HUES64 (cell line): ENCODE results near the gene MATCAP1. TPM values are rescaled to one million over a fixed set of nuclear protein-coding genes. Genes with fewer than 3 reads are reported as not detected.
A peak's percentile ranks its signal among the peaks of the same experiment; 100 is the strongest.

ENCODE experiments used
- H3K27ac ChIP-seq: 2 replicates; pipeline ENCODE4 v1.7.0; 2013; ENCODE audit warnings: low read depth, low read length, inconsistent platforms
- H3K27me3 ChIP-seq: 2 replicates; pipeline ENCODE4 v1.6.1; 2013; ENCODE audit warnings: mild to moderate bottlenecking, low read length; ENCODE audit not compliant: insufficient read depth
- H3K36me3 ChIP-seq: 2 replicates; pipeline ENCODE4 v1.6.1; 2013; ENCODE audit warnings: mild to moderate bottlenecking, low read length; ENCODE audit not compliant: insufficient read depth
- H3K4me1 ChIP-seq: 2 replicates; pipeline ENCODE4 v1.6.1; 2013; ENCODE audit warnings: mild to moderate bottlenecking, low read length, moderate library complexity; ENCODE audit not compliant: insufficient read depth
- H3K4me3 ChIP-seq: 2 replicates; pipeline ENCODE4 v1.5.1; 2013; ENCODE audit warnings: mild to moderate bottlenecking, low read length, moderate library complexity
- H3K9ac ChIP-seq: 2 replicates; pipeline ENCODE4 v1.6.1; 2013; ENCODE audit warnings: mild to moderate bottlenecking, low read depth, low read length
- H3K9me3 ChIP-seq: 2 replicates; pipeline ENCODE4 v1.6.1; 2013; ENCODE audit warnings: low read depth, low read length; ENCODE audit not compliant: insufficient read depth
- WGBS: fragments of 150-250, 120-280 bp; methylation state at CpG from one replicate; pipeline ENCODE4 v1.1.7; 2013; ENCODE audit warnings: missing lambda C conversion rate; 5-methylcytosine and 5-hydroxymethylcytosine counted together
- polyA plus RNA-seq, 2 experiments: library from polyadenylated mRNA; stranded (reverse); fragments of 50-300 nt; gene quantifications; one replicate each; pipeline ENCODE4 v1.2.3, GENCODE V29; 2013

MATCAP1 gene
- 20.2 TPM for polyA plus RNA-seq (2013, experiment 1 of 2)
- polyA plus RNA-seq (2013, experiment 2 of 2), result 19.4 TPM

- peaks cover 31% of the 10 kb centered on the region for H3K27me3 ChIP-seq
- H3K36me3 ChIP-seq, result no peaks in the 10 kb centered on the region
- H3K9me3 ChIP-seq, result no peaks in the 10 kb centered on the region
- peak within 1 kb of the TSS; percentile 91 for H3K4me3 ChIP-seq
- peak within 1 kb of the TSS; percentile 97 for H3K27ac ChIP-seq
- H3K9ac ChIP-seq, result peak within 1 kb of the TSS; percentile 96
- under 1% methylated on average over 77 of the region's 77 CpGs for WGBS
- H3K4me1 ChIP-seq, result peaks cover 4% of the 10 kb centered on the region; the same call in 1 of the 2 replicates
These were observed at the start of gene MATCAP1 for GRCh38 chr16:67183627-67184452. Gene MATCAP1, minus strand, starts transcription at chr16:67183963. Its CDS starts 3,353 bp downstream, at chr16:67180610.

GRCh38 chr16:67230809-67231660, 47.3 kb upstream of the MATCAP1 start:
- H3K9ac ChIP-seq, result no peak overlapping the region
- H3K27ac ChIP-seq, result no peak overlapping the region
- 0 out of 2 replicates have a peak, but pooled peaks cover 4% of the 10 kb centered on the region for H3K4me1 ChIP-seq
- no peaks in the 10 kb centered on the region for H3K27me3 ChIP-seq
- no peaks in the 10 kb centered on the region for H3K9me3 ChIP-seq
- 96% methylated on average over 12 of the region's 12 CpGs for WGBS
- peaks cover 61% of the 10 kb centered on the region for H3K36me3 ChIP-seq
- no peak overlapping the region for H3K4me3 ChIP-seq

- 0 out of 2 replicates have a peak, but pooled peaks cover 4% of the 10 kb centered on the region for H3K4me1 ChIP-seq
- H3K27ac ChIP-seq, result no peak overlapping the region
- H3K9me3 ChIP-seq, result no peaks in the 10 kb centered on the region
- peaks cover 3% of the 10 kb centered on the region; the same call in 1 of the 2 replicates for H3K27me3 ChIP-seq
- WGBS, result 96% methylated on average over 32 of the region's 32 CpGs
- peaks cover 55% of the 10 kb centered on the region for H3K36me3 ChIP-seq
- H3K4me3 ChIP-seq, result no peak overlapping the region
- no peak overlapping the region for H3K9ac ChIP-seq
These were observed 46.4 kb upstream of the MATCAP1 start for GRCh38 chr16:67229906-67230808.

- Histone ChIP-seq H3K4me3 (no peak overlapping the region), H3K27ac (no peak overlapping the region), H3K36me3 (peaks cover 45% of the 10 kb centered on the region), H3K27me3 (peaks cover 3% of the 10 kb centered on the region; the same call in 1 of the 2 replicates), H3K4me1 (0 out of 2 replicates have a peak, but pooled peaks cover 4% of the 10 kb centered on the region), H3K9me3 (no peaks in the 10 kb centered on the region), H3K9ac (no peak overlapping the region)
- 96% methylated on average over 9 of the region's 9 CpGs for whole genome bisulfite sequencing
These were observed 45.1 kb upstream of the MATCAP1 start for GRCh38 chr16:67228905-67229304.

GRCh38 chr16:67228034-67228785, 44.4 kb upstream of the MATCAP1 start:
- H3K9ac ChIP-seq, result no peak overlapping the region; the same call in 1 of the 2 replicates
- H3K27ac ChIP-seq, result no peak overlapping the region
- H3K36me3 ChIP-seq, result peaks cover 41% of the 10 kb centered on the region
- peaks cover 3% of the 10 kb centered on the region; the same call in 1 of the 2 replicates for H3K27me3 ChIP-seq
- H3K4me1 ChIP-seq, result 0 out of 2 replicates have a peak, but pooled peaks cover 4% of the 10 kb centered on the region
- peak overlapping the region; percentile 80 for H3K4me3 ChIP-seq
- H3K9me3 ChIP-seq, result no peaks in the 10 kb centered on the region
- WGBS, result 92% methylated on average over 8 of the region's 9 CpGs

GRCh38 chr16:67227567-67227921, 43.8 kb upstream of the MATCAP1 start:
- peaks cover 40% of the 10 kb centered on the region for H3K36me3 ChIP-seq
- 30% methylated on average over 12 of the region's 12 CpGs for WGBS
- H3K4me1 ChIP-seq, result 0 out of 2 replicates have a peak, but pooled peaks cover 4% of the 10 kb centered on the region
- peak overlapping the region; percentile 64 for H3K27ac ChIP-seq
- peak overlapping the region; percentile 74 for H3K9ac ChIP-seq
- peaks cover 3% of the 10 kb centered on the region; the same call in 1 of the 2 replicates for H3K27me3 ChIP-seq
- H3K9me3 ChIP-seq, result no peaks in the 10 kb centered on the region
- H3K4me3 ChIP-seq, result peak overlapping the region; percentile 80

- peak within 1 kb of the TSS; percentile 80 for H3K4me3 ChIP-seq
- peak within 1 kb of the TSS; percentile 64 for H3K27ac ChIP-seq
- peaks cover 39% of the 10 kb centered on the region for H3K36me3 ChIP-seq
- 0 out of 2 replicates have a peak, but pooled peaks cover 4% of the 10 kb centered on the region for H3K4me1 ChIP-seq
- peak within 1 kb of the TSS; percentile 74 for H3K9ac ChIP-seq
- no peaks in the 10 kb centered on the region for H3K9me3 ChIP-seq
- WGBS, result under 1% methylated on average over 46 of the region's 46 CpGs
- H3K27me3 ChIP-seq, result peaks cover 3% of the 10 kb centered on the region; the same call in 1 of the 2 replicates
These were observed 43.2 kb upstream of the MATCAP1 start, which contains the start of gene TMEM208 for GRCh38 chr16:67226804-67227566. Gene TMEM208, plus strand, starts transcription at chr16:67227130. Its CDS starts 89 bp downstream, at chr16:67227219.

- peak overlapping the region; percentile 80 for H3K4me3 ChIP-seq
- no peaks in the 10 kb centered on the region for H3K9me3 ChIP-seq
- H3K4me1 ChIP-seq, result 0 out of 2 replicates have a peak, but pooled peaks cover 4% of the 10 kb centered on the region
- 10% methylated on average over 12 of the region's 12 CpGs for WGBS
- H3K27me3 ChIP-seq, result peaks cover 3% of the 10 kb centered on the region; the same call in 1 of the 2 replicates
- H3K36me3 ChIP-seq, result peaks cover 33% of the 10 kb centered on the region
- no peak overlapping the region for H3K27ac ChIP-seq
- H3K9ac ChIP-seq, result no peak overlapping the region
These were observed 42.6 kb upstream of the MATCAP1 start for GRCh38 chr16:67226295-67226803.

- no peak overlapping the region for H3K4me3 ChIP-seq
- 85% methylated on average over 3 of the region's 3 CpGs for WGBS
- no peak overlapping the region for H3K9ac ChIP-seq
- no peaks in the 10 kb centered on the region for H3K9me3 ChIP-seq
- peaks cover 3% of the 10 kb centered on the region; the same call in 1 of the 2 replicates for H3K27me3 ChIP-seq
- H3K4me1 ChIP-seq, result 0 out of 2 replicates have a peak, but pooled peaks cover 4% of the 10 kb centered on the region
- no peak overlapping the region for H3K27ac ChIP-seq
- H3K36me3 ChIP-seq, result peaks cover 9% of the 10 kb centered on the region
These were observed 40.2 kb upstream of the MATCAP1 start for GRCh38 chr16:67223992-67224391.
